ENCODE measurements around the gene PLAAT4. TPM values are rescaled to one million over a fixed set of nuclear protein-coding genes. Genes with fewer than 3 reads are reported as not detected.

The PLAAT4 gene
- total RNA-seq, 1 experiment from 2014 or later = 1.2 TPM

GRCh38 chr11:63505857-63506528, 30.6 kb upstream of the PLAAT4 start, which contains the start of gene LGALS12:
Gene LGALS12 (plus strand): TSS chr11:63506084. CDS start chr11:63506459, 375 bp downstream.
- CTCF ChIA-PET = interaction anchor here (1.0 kb wide), 1 partner anchor 27 kb away, joined by 4 read pairs; no protein-coding TSS in a partner anchor
- no TSS peak for BruUV-seq (replicated peaks)
- Mint-ChIP-seq H3K36me3 (ENCODE audit: insufficient read depth, unreplicated experiment) (no peaks in the 10 kb centered on the region), H3K4me1 (ENCODE audit: low read depth, unreplicated experiment) (peaks cover 7% of the 10 kb centered on the region), H3K4me3 (ENCODE audit: unreplicated experiment) (no peak within 1 kb of the TSS), H3K27me3 (ENCODE audit: insufficient read depth, unreplicated experiment) (no peaks in the 10 kb centered on the region), H3K9me3 (ENCODE audit: unreplicated experiment) (peaks cover 18% of the 10 kb centered on the region), H3K27ac (ENCODE audit: unreplicated experiment) (no peak within 1 kb of the TSS)
- no peak for DNase-seq
- POLR2A ChIA-PET = no interaction called here
- Histone ChIP-seq H3K9me3 (no peaks in the 10 kb centered on the region), H3K36me3 (ENCODE audit: control insufficient read depth, insufficient read depth, low read length) (no peaks in the 10 kb centered on the region), H3K4me3 (ENCODE audit: low read depth, low read length) (no peak within 1 kb of the TSS), H3K27me3 (replicated peaks; ENCODE audit: control insufficient read depth, insufficient read depth, low read length) (no peaks in the 10 kb centered on the region), H3K4me1 (peaks cover 7% of the 10 kb centered on the region)
- TF ChIP-seq CTCF (IDR thresholded peaks at IDR 0.05; ENCODE audit: insufficient read depth in 1 of 2, low read depth in 1 of 2, low read length in 1 of 2, severe bottlenecking in 1 of 2, unreplicated experiment in 1 of 2) = no peak
- intact Hi-C loops (cut with micrococcal nuclease; ENCODE audit: unreplicated experiment) = no loop called here

- peaks cover 7% of the 10 kb centered on the region for H3K4me1 ChIP-seq
- H3K27me3 ChIP-seq (replicated peaks; ENCODE audit: control insufficient read depth, insufficient read depth, low read length) = no peaks in the 10 kb centered on the region
- CTCF ChIA-PET = interaction anchor here (1.0 to 2.5 kb wide), 2 partner anchors 16 to 28 kb away, joined by 4 to 22 read pairs; partner anchors contain the start of gene PLAAT5
- no peak for DNase-seq
- H3K4me3 ChIP-seq (ENCODE audit: low read depth, low read length) = no peak overlapping the region
- Mint-ChIP-seq H3K27me3 (ENCODE audit: insufficient read depth, unreplicated experiment) (no peaks in the 10 kb centered on the region), H3K4me1 (ENCODE audit: low read depth, unreplicated experiment) (peaks cover 6% of the 10 kb centered on the region), H3K9me3 (ENCODE audit: unreplicated experiment) (peaks cover 18% of the 10 kb centered on the region), H3K27ac (ENCODE audit: unreplicated experiment) (no peak overlapping the region), H3K36me3 (ENCODE audit: insufficient read depth, unreplicated experiment) (no peaks in the 10 kb centered on the region), H3K4me3 (ENCODE audit: unreplicated experiment) (no peak overlapping the region)
- intact Hi-C loops (cut with micrococcal nuclease; ENCODE audit: unreplicated experiment) = no loop called here
- TF ChIP-seq CTCF (IDR thresholded peaks at IDR 0.05; ENCODE audit: insufficient read depth in 1 of 2, low read depth in 1 of 2, low read length in 1 of 2, severe bottlenecking in 1 of 2, unreplicated experiment in 1 of 2) = no peak
- H3K36me3 ChIP-seq (ENCODE audit: control insufficient read depth, insufficient read depth, low read length) = no peaks in the 10 kb centered on the region
- POLR2A ChIA-PET = no interaction called here
- H3K9me3 ChIP-seq = no peaks in the 10 kb centered on the region
- no TSS peak for BruUV-seq (replicated peaks)
Observed at GRCh38 chr11:63506876-63507275, 29.7 kb upstream of the PLAAT4 start.

GRCh38 chr11:63507511-63507910, 29.1 kb upstream of the PLAAT4 start:
- H3K27ac Mint-ChIP-seq (ENCODE audit: unreplicated experiment) = no peak overlapping the region
- ChIA-PET POLR2A (no interaction called here), CTCF (interaction anchor here (1.2 to 2.5 kb wide), 4 partner anchors 14 to 86 kb away, joined by 4 to 22 read pairs (median 12); partner anchors contain the start of gene PLAAT5)
- H3K4me3 Mint-ChIP-seq (ENCODE audit: unreplicated experiment) = no peak overlapping the region
- H3K4me1 ChIP-seq = peaks cover 7% of the 10 kb centered on the region
- no peaks in the 10 kb centered on the region for H3K27me3 Mint-ChIP-seq (ENCODE audit: insufficient read depth, unreplicated experiment)
- no TSS peak for BruUV-seq (replicated peaks)
- DNase-seq = no peak
- H3K9me3 Mint-ChIP-seq (ENCODE audit: unreplicated experiment) = peaks cover 14% of the 10 kb centered on the region
- intact Hi-C loops (cut with micrococcal nuclease; ENCODE audit: unreplicated experiment) = no loop called here
- TF ChIP-seq CTCF (IDR thresholded peaks at IDR 0.05; ENCODE audit: insufficient read depth in 1 of 2, low read depth in 1 of 2, low read length in 1 of 2, severe bottlenecking in 1 of 2, unreplicated experiment in 1 of 2) = no peak
- no peak overlapping the region for H3K4me3 ChIP-seq (ENCODE audit: low read depth, low read length)
- no peaks in the 10 kb centered on the region for H3K9me3 ChIP-seq
- no peaks in the 10 kb centered on the region for H3K36me3 ChIP-seq (ENCODE audit: control insufficient read depth, insufficient read depth, low read length)
- H3K27me3 ChIP-seq (replicated peaks; ENCODE audit: control insufficient read depth, insufficient read depth, low read length) = no peaks in the 10 kb centered on the region
- no peaks in the 10 kb centered on the region for H3K36me3 Mint-ChIP-seq (ENCODE audit: insufficient read depth, unreplicated experiment)
- H3K4me1 Mint-ChIP-seq (ENCODE audit: low read depth, unreplicated experiment) = no peaks in the 10 kb centered on the region
